Measurements from ENCODE around the gene PICALM. TPM values are rescaled to one million over a fixed set of nuclear protein-coding genes. Genes with fewer than 3 reads are reported as not detected.

The PICALM gene
- total and polyA plus RNA-seq, 10 of the 15 experiments (the other 5 are each of a cell fraction or from before 2014, with no cell fraction given): 4.3 to 150 (median 41.8) TPM

DNA sequence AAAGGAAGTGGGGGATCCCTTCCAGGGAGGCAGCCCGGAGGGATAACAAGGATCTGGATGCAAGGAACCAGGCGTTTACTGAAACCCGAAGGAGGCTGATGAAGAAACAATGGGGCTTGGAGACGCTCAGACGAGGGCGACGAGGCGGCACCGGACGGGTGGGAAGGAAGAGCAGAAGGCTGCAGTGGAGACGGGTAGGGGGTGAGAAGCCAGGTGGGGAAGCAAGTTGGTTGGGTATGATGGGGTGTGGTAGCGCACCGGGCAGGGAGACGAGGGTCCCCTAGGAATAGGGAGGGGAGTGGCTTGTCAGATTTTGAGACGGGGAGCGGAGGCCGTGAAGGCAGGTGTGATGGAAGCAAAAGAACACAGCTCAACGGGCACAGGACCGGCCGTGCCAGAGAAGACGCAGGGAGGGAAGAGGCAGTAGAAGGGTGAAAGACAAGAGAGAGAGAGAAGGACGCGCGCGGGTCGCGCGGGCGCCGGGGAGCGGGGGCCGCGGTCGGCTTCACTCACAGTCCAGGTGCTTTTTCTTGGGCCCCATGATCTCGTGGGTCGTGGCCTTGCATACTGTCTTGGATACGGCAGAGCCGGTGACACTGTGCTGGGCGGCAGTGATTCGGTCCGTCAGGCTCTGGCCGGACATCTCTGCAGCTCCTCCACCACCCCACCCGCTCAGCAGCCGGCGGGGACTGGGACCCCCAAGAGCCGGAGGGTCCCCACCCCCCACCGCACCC lies 579 bp downstream of the PICALM start (continued):
- TF ChIP-seq, protein P1, sequence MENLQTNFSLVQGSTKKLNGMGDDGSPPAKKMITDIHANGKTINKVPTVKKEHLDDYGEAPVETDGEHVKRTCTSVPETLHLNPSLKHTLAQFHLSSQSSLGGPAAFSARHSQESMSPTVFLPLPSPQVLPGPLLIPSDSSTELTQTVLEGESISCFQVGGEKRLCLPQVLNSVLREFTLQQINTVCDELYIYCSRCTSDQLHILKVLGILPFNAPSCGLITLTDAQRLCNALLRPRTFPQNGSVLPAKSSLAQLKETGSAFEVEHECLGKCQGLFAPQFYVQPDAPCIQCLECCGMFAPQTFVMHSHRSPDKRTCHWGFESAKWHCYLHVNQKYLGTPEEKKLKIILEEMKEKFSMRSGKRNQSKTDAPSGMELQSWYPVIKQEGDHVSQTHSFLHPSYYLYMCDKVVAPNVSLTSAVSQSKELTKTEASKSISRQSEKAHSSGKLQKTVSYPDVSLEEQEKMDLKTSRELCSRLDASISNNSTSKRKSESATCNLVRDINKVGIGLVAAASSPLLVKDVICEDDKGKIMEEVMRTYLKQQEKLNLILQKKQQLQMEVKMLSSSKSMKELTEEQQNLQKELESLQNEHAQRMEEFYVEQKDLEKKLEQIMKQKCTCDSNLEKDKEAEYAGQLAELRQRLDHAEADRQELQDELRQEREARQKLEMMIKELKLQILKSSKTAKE (IDR thresholded peaks at IDR 0.05; ENCODE audit: low read depth, poor library complexity, severe bottlenecking): no peak
- no peak for TF ChIP-seq ZBED1 (IDR thresholded peaks at IDR 0.05; ENCODE audit: borderline replicate concordance)
- TF ChIP-seq EGR1 (IDR thresholded peaks at IDR 0.05; ENCODE audit: borderline replicate concordance in 1 of 2, low read depth in 2 of 2, low read length in 2 of 2): 0 out of 3 replicates have a peak, but pooled peaks of 1 of the 2 experiments have one; percentile 17
- TF ChIP-seq ZNF274 (IDR thresholded peaks at IDR 0.05; ENCODE audit: insufficient read depth, insufficient read length): no peak
- no peak for TF ChIP-seq KLF5 (IDR thresholded peaks at IDR 0.05; ENCODE audit: partially characterized antibody)
- TF ChIP-seq GABPA (IDR thresholded peaks at IDR 0.05; ENCODE audit: low read depth): no peak
- no peak for TF ChIP-seq SP1 (IDR thresholded peaks at IDR 0.05; ENCODE audit: low read depth, low read length)
- TF ChIP-seq MXI1 (IDR thresholded peaks at IDR 0.05; ENCODE audit: low read depth, low read length): no peak
- no peak for TF ChIP-seq ASH2L (IDR thresholded peaks at IDR 0.05; ENCODE audit: borderline replicate concordance, low read depth)
- no peak for TF ChIP-seq KDM1A (IDR thresholded peaks at IDR 0.05; ENCODE audit: borderline replicate concordance)
- TF ChIP-seq, protein P2, sequence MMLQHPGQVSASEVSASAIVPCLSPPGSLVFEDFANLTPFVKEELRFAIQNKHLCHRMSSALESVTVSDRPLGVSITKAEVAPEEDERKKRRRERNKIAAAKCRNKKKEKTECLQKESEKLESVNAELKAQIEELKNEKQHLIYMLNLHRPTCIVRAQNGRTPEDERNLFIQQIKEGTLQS (IDR thresholded peaks at IDR 0.05; ENCODE audit: borderline replicate concordance, extremely low read depth, low read depth, low read length): no peak
- no peak for TF ChIP-seq SMC3 (IDR thresholded peaks at IDR 0.05; ENCODE audit: borderline replicate concordance, low read length)
- no peak for TF ChIP-seq RELA (IDR thresholded peaks at IDR 0.05; ENCODE audit: borderline replicate concordance, partially characterized antibody)
- 0 out of 2 replicates have a peak, but pooled peaks have one; percentile 30 for TF ChIP-seq TCF12 (IDR thresholded peaks at IDR 0.05; ENCODE audit: low read depth, low read length)
- TF ChIP-seq, protein P3, sequence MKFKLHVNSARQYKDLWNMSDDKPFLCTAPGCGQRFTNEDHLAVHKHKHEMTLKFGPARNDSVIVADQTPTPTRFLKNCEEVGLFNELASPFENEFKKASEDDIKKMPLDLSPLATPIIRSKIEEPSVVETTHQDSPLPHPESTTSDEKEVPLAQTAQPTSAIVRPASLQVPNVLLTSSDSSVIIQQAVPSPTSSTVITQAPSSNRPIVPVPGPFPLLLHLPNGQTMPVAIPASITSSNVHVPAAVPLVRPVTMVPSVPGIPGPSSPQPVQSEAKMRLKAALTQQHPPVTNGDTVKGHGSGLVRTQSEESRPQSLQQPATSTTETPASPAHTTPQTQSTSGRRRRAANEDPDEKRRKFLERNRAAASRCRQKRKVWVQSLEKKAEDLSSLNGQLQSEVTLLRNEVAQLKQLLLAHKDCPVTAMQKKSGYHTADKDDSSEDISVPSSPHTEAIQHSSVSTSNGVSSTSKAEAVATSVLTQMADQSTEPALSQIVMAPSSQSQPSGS (IDR thresholded peaks at IDR 0.05; ENCODE audit: low read length): no peak
- TF ChIP-seq JUND (IDR thresholded peaks at IDR 0.05; ENCODE audit: low read depth, low read length): no peak
- TF ChIP-seq NFXL1 (IDR thresholded peaks at IDR 0.05; ENCODE audit: borderline replicate concordance): no peak
- TF ChIP-seq SUZ12 (IDR thresholded peaks at IDR 0.05; ENCODE audit: unreplicated experiment): no peak
- peak; percentile 56 to 59; a peak in 1 of 4 replicates for TF ChIP-seq IKZF2 (IDR thresholded peaks at IDR 0.05)
- peak; percentile 92 for TF ChIP-seq HDGF (IDR thresholded peaks at IDR 0.05)
- no peak for TF ChIP-seq FOS (IDR thresholded peaks at IDR 0.05; ENCODE audit: borderline replicate concordance, extremely low read depth, insufficient read length)
- no peak for TF ChIP-seq CREB1 (IDR thresholded peaks at IDR 0.05; ENCODE audit: low read depth)
- no peak for TF ChIP-seq BMI1 (IDR thresholded peaks at IDR 0.05; ENCODE audit: borderline replicate concordance)
- no peak for TF ChIP-seq TAF1 (IDR thresholded peaks at IDR 0.05; ENCODE audit: borderline replicate concordance, low read depth, low read length)
- TF ChIP-seq TCF7 (IDR thresholded peaks at IDR 0.05; ENCODE audit: borderline replicate concordance): no peak
- TF ChIP-seq FOXM1 (IDR thresholded peaks at IDR 0.05; ENCODE audit: low read depth, low read length): no peak
- peak; percentile 48; the same call in 1 of the 2 replicates for TF ChIP-seq IKZF1 (conservative IDR thresholded peaks at IDR 0.05)
- TF ChIP-seq SMARCA5 (IDR thresholded peaks at IDR 0.05): no peak
- TF ChIP-seq SREBF1 (IDR thresholded peaks at IDR 0.05; ENCODE audit: low read length): no peak
- no peak for TF ChIP-seq MTA2 (IDR thresholded peaks at IDR 0.05; ENCODE audit: low read depth)
- TF ChIP-seq HCFC1 (IDR thresholded peaks at IDR 0.05; ENCODE audit: low read length): no peak

Measured in GM12878 (cell line).